Measurements from ENCODE around the gene PLEKHB2. TPM values are rescaled to one million over a fixed set of nuclear protein-coding genes. Genes with fewer than 3 reads are reported as not detected.

PLEKHB2 gene
- total and polyA plus RNA-seq, 10 of the 15 experiments (the other 5 are each of a cell fraction or from before 2014, with no cell fraction given) = 12.3 to 55.6 (median 26.2) TPM

DNA sequence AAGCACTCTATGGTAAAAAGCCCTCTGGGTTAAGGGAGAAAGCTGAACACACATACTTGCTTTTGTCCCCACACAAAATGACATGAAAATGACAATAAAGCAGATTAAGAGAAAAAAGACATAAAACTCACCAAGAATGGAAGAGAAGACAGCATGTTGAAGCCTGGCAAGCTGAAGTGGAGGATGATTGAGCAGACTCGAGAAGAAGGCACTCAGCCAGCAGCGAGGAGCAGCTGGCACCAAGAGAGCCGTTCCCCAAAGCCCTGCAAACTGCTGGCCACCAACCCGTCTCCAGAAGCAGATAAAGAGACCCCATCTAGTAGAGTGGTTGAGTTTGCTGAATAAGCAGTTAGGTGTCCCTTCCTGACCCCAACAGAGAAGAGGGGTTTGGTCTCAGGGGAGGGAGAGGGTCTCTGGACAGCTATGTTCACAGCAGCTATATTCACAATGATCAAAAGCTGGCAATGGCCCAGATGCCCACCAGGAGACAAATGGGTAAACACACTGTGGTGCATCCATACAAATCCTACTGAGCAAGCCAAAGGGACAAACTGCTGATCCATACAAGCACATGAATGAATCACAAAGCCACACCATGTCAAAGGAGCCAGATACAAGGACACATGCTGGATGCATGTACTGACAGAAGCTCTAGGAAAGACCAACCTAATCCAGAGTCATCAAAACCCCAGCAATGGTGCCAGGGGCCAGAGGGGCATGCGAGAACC lies 48.8 kb upstream of the PLEKHB2 start:
- intact Hi-C loops (cut with micrococcal nuclease; ENCODE audit: unreplicated experiment) = no loop called here
- ChIA-PET RAD21 (ENCODE audit: unreplicated experiment) (no interaction called here), SMC1A (ENCODE audit: uncharacterized antibody, unreplicated experiment) (no interaction called here), CTCF (no interaction called here), POLR2A (no interaction called here)
- FAIRE-seq = no peak
- H3K79me2 ChIP-seq (ENCODE audit: control insufficient read depth, insufficient read depth, low read length) = peaks cover 6% of the 10 kb centered on the region
- H3K27ac ChIP-seq (ENCODE audit: control insufficient read depth, insufficient read depth) = no peak overlapping the region
- H3K9ac ChIP-seq (ENCODE audit: control insufficient read depth, insufficient read depth, low read length) = no peak overlapping the region
- BruUV-seq (replicated peaks) = no TSS peak
- peaks cover 26 to 47% of the 10 kb centered on the region in 2 experiments for H3K36me3 ChIP-seq (ENCODE audit: control insufficient read depth in 2 of 2, insufficient read depth in 2 of 2, low read length in 1 of 2)
- 94% methylated on average over 5 of the region's 5 CpGs for WGBS (ENCODE audit: insufficient coverage, insufficient replicate concordance, low lambda C conversion rate, missing lambda C conversion rate)
- in situ Hi-C loops (cut with MboI) = no loop called here
- no peak for ATAC-seq
- DNase-seq (ENCODE audit: low read depth, low spot score) = no peak
- H2AFZ ChIP-seq (ENCODE audit: control insufficient read depth, low read depth, low read length) = no peak overlapping the region
- TF ChIP-seq ZNF24 (IDR thresholded peaks at IDR 0.05) (no peak), NRF1 (conservative IDR thresholded peaks at IDR 0.05; ENCODE audit: low read depth, low read length) (no peak), ZNF274 (IDR thresholded peaks at IDR 0.05; ENCODE audit: insufficient read depth, insufficient read length) (no peak), CEBPB (IDR thresholded peaks at IDR 0.05; ENCODE audit: borderline replicate concordance in 1 of 2, low read depth in 2 of 2, low read length in 2 of 2) (no peak), SMC3 (IDR thresholded peaks at IDR 0.05; ENCODE audit: borderline replicate concordance, low read length) (no peak), CHD4 (IDR thresholded peaks at IDR 0.05) (no peak), RAD21 (IDR thresholded peaks at IDR 0.05; ENCODE audit: insufficient read depth, low read depth, low read length) (no peak), NR2F1 (conservative IDR thresholded peaks at IDR 0.05) (no peak), ZNF384 (IDR thresholded peaks at IDR 0.05; ENCODE audit: borderline replicate concordance, low read depth, low read length) (no peak), TCF7 (IDR thresholded peaks at IDR 0.05; ENCODE audit: borderline replicate concordance) (no peak), GATAD2B (conservative IDR thresholded peaks at IDR 0.05; ENCODE audit: low read depth) (no peak), PAX8 (IDR thresholded peaks at IDR 0.05) (no peak), FOXK2 (IDR thresholded peaks at IDR 0.05) (no peak), POLR2AphosphoS2 (IDR thresholded peaks at IDR 0.05; ENCODE audit: low read depth, low read length) (no peak), NR2C1 (IDR thresholded peaks at IDR 0.05) (no peak), POU2F2 (IDR thresholded peaks at IDR 0.05; ENCODE audit: borderline replicate concordance, low read depth, low read length) (no peak), CHD2 (IDR thresholded peaks at IDR 0.05; ENCODE audit: borderline replicate concordance, low read depth, low read length) (no peak), EED (IDR thresholded peaks at IDR 0.05; ENCODE audit: low read depth) (no peak), STAT3 (IDR thresholded peaks at IDR 0.05; ENCODE audit: low read depth, low read length) (no peak)
- TF ChIP-seq, protein P1, sequence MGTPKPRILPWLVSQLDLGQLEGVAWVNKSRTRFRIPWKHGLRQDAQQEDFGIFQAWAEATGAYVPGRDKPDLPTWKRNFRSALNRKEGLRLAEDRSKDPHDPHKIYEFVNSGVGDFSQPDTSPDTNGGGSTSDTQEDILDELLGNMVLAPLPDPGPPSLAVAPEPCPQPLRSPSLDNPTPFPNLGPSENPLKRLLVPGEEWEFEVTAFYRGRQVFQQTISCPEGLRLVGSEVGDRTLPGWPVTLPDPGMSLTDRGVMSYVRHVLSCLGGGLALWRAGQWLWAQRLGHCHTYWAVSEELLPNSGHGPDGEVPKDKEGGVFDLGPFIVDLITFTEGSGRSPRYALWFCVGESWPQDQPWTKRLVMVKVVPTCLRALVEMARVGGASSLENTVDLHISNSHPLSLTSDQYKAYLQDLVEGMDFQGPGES (IDR thresholded peaks at IDR 0.05) = no peak
- no peaks in the 10 kb centered on the region for H3K27me3 ChIP-seq (replicated peaks in 1 of 2; ENCODE audit: control insufficient read depth in 2 of 2, insufficient read depth in 2 of 2, low read length in 1 of 2)
- no peak overlapping the region for H3K4me3 ChIP-seq
- H3K9me3 ChIP-seq (replicated peaks; ENCODE audit: control insufficient read depth, insufficient read depth, low read length) = no peaks in the 10 kb centered on the region
- no peaks in the 10 kb centered on the region for H3K4me1 ChIP-seq (ENCODE audit: control insufficient read depth, insufficient read depth, low read length)
- no peak overlapping the region for H3K4me2 ChIP-seq (ENCODE audit: control insufficient read depth, insufficient read depth)
- H4K20me1 ChIP-seq (ENCODE audit: control insufficient read depth, insufficient read depth) = peaks cover 9% of the 10 kb centered on the region; the same call in 1 of the 2 replicates

All from GM12878 (cell line).